Esophagus muscularis mucosa (tissue), 4 donors: ENCODE data around the gene CDH1. TPM values are rescaled to one million over a fixed set of nuclear protein-coding genes. Genes with fewer than 3 reads are reported as not detected.

Experiments
- DNase-seq: peaks from one replicate; pipeline ENCODE4 v3.0.0-alpha.2; 2017; ENCODE audit errors: extremely low spot score
- H3K27ac ChIP-seq, 4 donors: fragments of 200-600 bp; sonication (generic); replicated peaks in 1 of 4; 1 replicate in 3 of 4; 2 replicates in 1 of 4; pipeline ENCODE4 v1.5.1; 2016 to 2019; ENCODE audit warnings: mild to moderate bottlenecking in 1 of 4
- H3K27me3 ChIP-seq, 4 donors: fragments of 200-600 bp; sonication (generic); one replicate each; pipeline versions ENCODE4 v1.5.1 to v1.6.0; 2016 to 2019
- H3K36me3 ChIP-seq, 4 donors: fragments of 200-600 bp; sonication (generic); one replicate each; pipeline ENCODE4 v1.5.1; 2016 to 2019
- H3K4me1 ChIP-seq, 4 donors: fragments of 200-600 bp; sonication (generic); one replicate each; pipeline ENCODE4 v1.5.1; 2016 to 2019
- H3K4me3 ChIP-seq, 4 donors: fragments of 200-600 bp; sonication (generic); 1 replicate in 2 of 4; 2 replicates in 2 of 4; pipeline ENCODE4 v1.5.1; 2016 to 2019; ENCODE audit warnings: mild to moderate bottlenecking in 4 of 4, moderate library complexity in 1 of 4
- H3K9me3 ChIP-seq, 4 donors: fragments of 200-600 bp; sonication (generic); 1 replicate in 3 of 4; 2 replicates in 1 of 4; pipeline ENCODE4 v1.5.1; 2016 to 2019
- EP300 ChIP-seq: sonication (generic); formaldehyde crosslinking; IDR thresholded peaks from one replicate; pipeline ENCODE4 v1.6.1; 2017; ENCODE audit warnings: antibody characterized with exemption
- POLR2A ChIP-seq: fragments of 450-650 bp; IDR thresholded peaks from one replicate; pipeline ENCODE4 v1.6.1; 2017; ENCODE audit warnings: antibody characterized with exemption, moderate library complexity, mild to moderate bottlenecking, low read depth
- POLR2AphosphoS5 ChIP-seq, 2 donors: sonication (generic); formaldehyde crosslinking; IDR thresholded peaks; one replicate each; pipeline ENCODE4 v1.6.1; 2017; ENCODE audit warnings: antibody characterized with exemption in 2 of 2
- WGBS: methylation state at CpG from one replicate; pipeline ENCODE4 v1.1.5; 2018; 5-methylcytosine and 5-hydroxymethylcytosine counted together
- intact Hi-C: fragments of 100-400 bp; cut with DNase I; formaldehyde crosslinking; loops from one replicate; pipeline ENCODE4 v1.15.1; 2023
- total RNA-seq, 4 donors: library from RNA; depleted of rRNA; stranded (reverse); fragments of >200 nt; gene quantifications; one replicate each; pipeline versions ENCODE4 v1.1.0 to v1.2.1, GENCODE V29; 2016
- TF ChIP-seq, protein P1 (sequence below), 3 experiments: fragments of 200-600 bp in 2 of 3; fragments of 450-650 bp in 1 of 3; sonication (generic) in 2 of 3; IDR thresholded peaks; one replicate each; pipeline ENCODE4 v1.5.1; 2017 to 2019; ENCODE audit warnings: antibody characterized with exemption in 3 of 3, mild to moderate bottlenecking in 2 of 3, moderate library complexity in 1 of 3

Gene CDH1
- total RNA-seq, 4 donors from 2014 or later: 0.17 to 0.83 (median 0.51) TPM

GRCh38 chr16:68743664-68744063 lies 6.6 kb downstream of the CDH1 start:
- H3K4me1 ChIP-seq: no peaks in the 10 kb centered on the region
- WGBS: 97% methylated on average over 4 of the region's 4 CpGs
- no peak overlapping the region for H3K4me3 ChIP-seq
- no peaks in the 10 kb centered on the region for H3K9me3 ChIP-seq
- intact Hi-C loops: no loop called here
- H3K27ac ChIP-seq: no peak overlapping the region
- DNase-seq: no peak
- no peak for TF ChIP-seq POLR2A
- TF ChIP-seq, protein P1, sequence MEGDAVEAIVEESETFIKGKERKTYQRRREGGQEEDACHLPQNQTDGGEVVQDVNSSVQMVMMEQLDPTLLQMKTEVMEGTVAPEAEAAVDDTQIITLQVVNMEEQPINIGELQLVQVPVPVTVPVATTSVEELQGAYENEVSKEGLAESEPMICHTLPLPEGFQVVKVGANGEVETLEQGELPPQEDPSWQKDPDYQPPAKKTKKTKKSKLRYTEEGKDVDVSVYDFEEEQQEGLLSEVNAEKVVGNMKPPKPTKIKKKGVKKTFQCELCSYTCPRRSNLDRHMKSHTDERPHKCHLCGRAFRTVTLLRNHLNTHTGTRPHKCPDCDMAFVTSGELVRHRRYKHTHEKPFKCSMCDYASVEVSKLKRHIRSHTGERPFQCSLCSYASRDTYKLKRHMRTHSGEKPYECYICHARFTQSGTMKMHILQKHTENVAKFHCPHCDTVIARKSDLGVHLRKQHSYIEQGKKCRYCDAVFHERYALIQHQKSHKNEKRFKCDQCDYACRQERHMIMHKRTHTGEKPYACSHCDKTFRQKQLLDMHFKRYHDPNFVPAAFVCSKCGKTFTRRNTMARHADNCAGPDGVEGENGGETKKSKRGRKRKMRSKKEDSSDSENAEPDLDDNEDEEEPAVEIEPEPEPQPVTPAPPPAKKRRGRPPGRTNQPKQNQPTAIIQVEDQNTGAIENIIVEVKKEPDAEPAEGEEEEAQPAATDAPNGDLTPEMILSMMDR (IDR thresholded peaks at IDR 0.05): no peak
- TF ChIP-seq EP300: no peak
- no peak for TF ChIP-seq POLR2AphosphoS5 (IDR thresholded peaks at IDR 0.05)
- peaks cover 0 to 18% (median 0%) of the 10 kb centered on the region in 4 donors for H3K27me3 ChIP-seq
- no peaks in the 10 kb centered on the region for H3K36me3 ChIP-seq

- H3K27me3 ChIP-seq: peaks cover 0 to 13% (median 0%) of the 10 kb centered on the region in 4 donors
- no peak overlapping the region for H3K4me3 ChIP-seq
- no peak overlapping the region for H3K27ac ChIP-seq
- 78% methylated on average over 11 of the region's 11 CpGs for WGBS
- no peaks in the 10 kb centered on the region for H3K36me3 ChIP-seq
- no peaks in the 10 kb centered on the region for H3K4me1 ChIP-seq
- H3K9me3 ChIP-seq: no peaks in the 10 kb centered on the region
- no peak for DNase-seq
- TF ChIP-seq EP300 (no peak), POLR2AphosphoS5 (IDR thresholded peaks at IDR 0.05) (no peak)
- intact Hi-C loops: no loop called here
These were observed 7.7 kb downstream of the CDH1 start for GRCh38 chr16:68744744-68745280.

GRCh38 chr16:68746951-68747350 lies 9.9 kb downstream of the CDH1 start:
- Histone ChIP-seq H3K27me3 (peaks cover 0 to 13% (median 0%) of the 10 kb centered on the region in 4 donors), H3K9me3 (no peaks in the 10 kb centered on the region), H3K27ac (no peak overlapping the region), H3K36me3 (no peaks in the 10 kb centered on the region), H3K4me3 (no peak overlapping the region), H3K4me1 (no peaks in the 10 kb centered on the region)
- intact Hi-C loops: no loop called here
- TF ChIP-seq, protein P1 (IDR thresholded peaks at IDR 0.05): no peak
- no peak for TF ChIP-seq POLR2A
- no peak for TF ChIP-seq EP300
- no peak for TF ChIP-seq POLR2AphosphoS5 (IDR thresholded peaks at IDR 0.05)
- no peak for DNase-seq

DNA sequence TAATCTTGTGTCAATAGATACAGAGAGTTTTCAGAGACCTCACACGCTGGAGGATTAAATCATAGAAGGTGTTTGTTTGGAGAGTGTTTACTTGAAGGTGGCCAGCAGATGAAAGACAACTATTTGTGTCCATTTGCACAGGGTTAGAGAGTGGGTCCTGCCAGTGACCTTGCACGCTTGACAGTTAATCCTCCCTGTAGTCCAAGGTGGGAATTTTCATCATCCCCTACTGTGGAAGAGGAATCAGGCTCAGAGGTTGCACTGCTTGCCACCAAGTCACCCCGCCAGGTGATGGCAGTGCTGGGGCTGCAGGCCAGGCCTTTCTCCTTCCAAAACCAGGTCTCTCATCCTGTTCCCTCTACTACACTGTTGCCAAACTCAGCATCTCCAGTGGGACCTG lies 12.3 kb downstream of the CDH1 start:
- no peak for TF ChIP-seq POLR2A
- no peak for DNase-seq
- Histone ChIP-seq H3K27ac (no peak overlapping the region), H3K9me3 (no peaks in the 10 kb centered on the region), H3K4me1 (no peaks in the 10 kb centered on the region), H3K36me3 (no peaks in the 10 kb centered on the region), H3K27me3 (peaks cover 0 to 13% (median 0%) of the 10 kb centered on the region in 4 donors), H3K4me3 (no peak overlapping the region)
- intact Hi-C loops: no loop called here
- WGBS: 95% methylated on average over 3 of the region's 3 CpGs

DNA sequence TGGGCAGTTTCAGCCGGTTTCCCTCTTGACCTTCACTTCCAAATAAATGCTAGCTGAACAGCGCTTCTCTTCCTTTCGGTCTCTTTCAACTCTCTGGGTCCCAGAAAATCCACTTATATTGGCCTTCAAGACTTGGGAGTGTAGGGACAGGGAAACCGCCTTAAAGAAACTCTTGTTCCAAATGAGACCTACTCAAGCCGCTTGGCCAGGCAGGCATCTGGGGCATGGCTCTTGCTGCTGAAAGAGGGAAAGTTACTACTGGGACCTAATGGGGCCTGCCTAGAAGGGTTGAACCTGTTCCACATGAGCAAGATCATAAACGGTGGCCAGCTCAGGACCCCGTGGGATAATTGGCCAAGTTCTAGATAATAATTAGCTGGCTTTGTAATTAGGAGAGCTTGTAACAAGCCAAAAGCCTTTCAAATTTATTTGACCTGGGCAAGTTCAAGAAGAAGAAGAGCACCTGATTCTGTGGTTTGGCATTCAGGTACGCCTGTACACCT lies 13.2 kb downstream of the CDH1 start:
- H3K27me3 ChIP-seq: peaks cover 0 to 13% (median 0%) of the 10 kb centered on the region in 4 donors
- TF ChIP-seq POLR2A (no peak), EP300 (no peak), POLR2AphosphoS5 (IDR thresholded peaks at IDR 0.05) (no peak)
- TF ChIP-seq, protein P1 (IDR thresholded peaks at IDR 0.05): no peak
- 91% methylated on average over 8 of the region's 8 CpGs for WGBS
- H3K4me3 ChIP-seq: no peak overlapping the region
- H3K9me3 ChIP-seq: no peaks in the 10 kb centered on the region
- no peak overlapping the region for H3K27ac ChIP-seq
- DNase-seq: no peak
- no peaks in the 10 kb centered on the region for H3K36me3 ChIP-seq
- intact Hi-C loops: no loop called here
- no peaks in the 10 kb centered on the region for H3K4me1 ChIP-seq

DNA sequence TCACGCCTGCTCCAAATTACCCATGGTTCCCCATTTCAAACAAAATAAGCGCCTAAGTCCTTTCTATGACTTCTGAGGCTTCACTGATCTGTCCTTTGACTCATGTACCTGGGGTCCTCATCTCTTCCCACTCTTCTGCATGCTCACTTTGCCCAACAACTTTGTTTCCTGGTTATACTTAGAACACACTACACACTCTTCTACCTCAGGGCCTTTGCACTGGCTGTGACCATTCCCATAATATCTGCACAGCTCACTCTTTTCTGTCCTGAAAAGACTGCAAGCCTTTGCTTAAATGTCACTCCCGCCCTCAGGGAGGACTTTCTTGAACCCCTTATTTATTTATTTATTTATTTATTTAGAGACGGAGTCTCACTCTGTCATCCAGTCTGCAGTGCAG lies 14.1 kb downstream of the CDH1 start:
- peaks cover 0 to 10% (median 0%) of the 10 kb centered on the region in 4 donors for H3K27me3 ChIP-seq
- no peaks in the 10 kb centered on the region for H3K36me3 ChIP-seq
- no peak for DNase-seq
- no peak overlapping the region for H3K4me3 ChIP-seq
- no peaks in the 10 kb centered on the region for H3K9me3 ChIP-seq
- H3K27ac ChIP-seq: no peak overlapping the region
- intact Hi-C loops: no loop called here
- WGBS: 96% methylated on average over 4 of the region's 4 CpGs
- TF ChIP-seq POLR2A: no peak
- no peaks in the 10 kb centered on the region for H3K4me1 ChIP-seq
